Activated CD4-positive, alpha-beta T cell treated with anti-CD3 and anti-CD28 coated beads for 4 hours (primary cell): ENCODE results near the gene PSMD13.
A peak's percentile ranks its signal among the peaks of the same experiment; 100 is the strongest.
"Not testable (repeated sequence)": the region's sequence is repeated elsewhere in the genome, so short reads cannot be mapped to it uniquely, and the experiment has no call there.

Experiments used
- DNase-seq, 2 donors: peaks; one replicate each; pipeline ENCODE4 v3.0.0-alpha.2; 2020

Gene PSMD13

GRCh38 chr11:218815-219593, 17.8 kb upstream of the PSMD13 start:
- DNase-seq = no peak

- not testable (repeated sequence) for DNase-seq
These were observed 16.0 kb upstream of the PSMD13 start for GRCh38 chr11:220641-221215.

GRCh38 chr11:221539-221938, 15.2 kb upstream of the PSMD13 start:
- no peak for DNase-seq

- no peak for DNase-seq
These were observed 14.6 kb upstream of the PSMD13 start for GRCh38 chr11:221998-222789.

- DNase-seq = no peak
These were observed 13.6 kb upstream of the PSMD13 start for GRCh38 chr11:223026-223789.

GRCh38 chr11:223884-224283, 12.9 kb upstream of the PSMD13 start:
- DNase-seq = no peak

- DNase-seq = no peak
These were observed 12.4 kb upstream of the PSMD13 start for GRCh38 chr11:224424-224823.

- DNase-seq = no peak
These were observed 10.9 kb upstream of the PSMD13 start for GRCh38 chr11:225734-226453.

- no peak for DNase-seq
These were observed 8.9 kb upstream of the PSMD13 start for GRCh38 chr11:227824-228379.

GRCh38 chr11:230431-230830, 6.3 kb upstream of the PSMD13 start:
- no peak for DNase-seq

GRCh38 chr11:232783-233565, 3.8 kb upstream of the PSMD13 start:
- DNase-seq = no peak

GRCh38 chr11:235180-235579, 1.6 kb upstream of the PSMD13 start:
- no peak for DNase-seq

GRCh38 chr11:235609-235996, 1.2 kb upstream of the PSMD13 start:
- peak in 1 of 2 donors; percentile 76 for DNase-seq

GRCh38 chr11:235997-236773, 591 bp upstream of the PSMD13 start, which contains the start of gene SIRT3:
Gene SIRT3, minus strand, starts transcription at chr11:236342. Its CDS starts 14 bp downstream, at chr11:236328.
- peak; percentile 81 to 88 for DNase-seq

- DNase-seq = not testable (repeated sequence)
These were observed 1.6 kb downstream of the PSMD13 start for GRCh38 chr11:238346-238745.

- no peak for DNase-seq
These were observed 3.5 kb downstream of the PSMD13 start for GRCh38 chr11:240315-240714.

GRCh38 chr11:241634-242033, 4.9 kb downstream of the PSMD13 start:
- DNase-seq = no peak

- DNase-seq = no peak
These were observed 7.6 kb downstream of the PSMD13 start for GRCh38 chr11:244376-244775.

- DNase-seq = no peak
These were observed 12.3 kb downstream of the PSMD13 start for GRCh38 chr11:249062-249461.

- DNase-seq = no peak
These were observed 13.5 kb downstream of the PSMD13 start for GRCh38 chr11:250274-250673.
